HL-60/S4 treated with phorbol 12-myristate 13-acetate at 8.2 ng/mL for 4 days and 3 days (cell line): ENCODE data around the gene DDX1.

Experiments
- in situ Hi-C: fragments of 300-500 bp; cut with MboI; formaldehyde crosslinking; loops from 2 replicates; pipeline ENCODE4 v1.15.0; 2022; ENCODE audit warnings: low sequenced_read_pairs

Gene DDX1

GRCh38 chr2:15643791-15644585 is 52.3 kb downstream of the DDX1 start:
- in situ Hi-C loops = no loop called here

DNA sequence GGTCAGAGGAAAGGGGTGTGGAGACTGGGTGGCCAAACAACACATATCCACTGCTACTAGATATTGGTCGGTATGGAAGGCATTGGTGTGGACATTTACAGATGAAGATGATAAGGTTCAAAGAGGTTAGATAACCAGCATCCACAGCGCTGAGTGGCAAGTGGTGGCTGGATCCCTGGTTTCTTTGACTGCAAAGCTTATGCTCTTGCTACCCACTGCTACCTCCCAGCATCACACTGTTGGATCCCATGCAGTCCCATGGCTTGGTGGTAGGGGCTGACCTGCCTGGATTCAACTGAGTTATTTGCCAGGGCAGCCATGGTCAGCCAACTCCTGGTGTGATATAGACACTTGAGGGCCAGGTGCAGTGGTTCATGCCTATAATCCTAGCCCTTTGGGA is 53.6 kb downstream of the DDX1 start:
- in situ Hi-C loops = no loop called here

DNA sequence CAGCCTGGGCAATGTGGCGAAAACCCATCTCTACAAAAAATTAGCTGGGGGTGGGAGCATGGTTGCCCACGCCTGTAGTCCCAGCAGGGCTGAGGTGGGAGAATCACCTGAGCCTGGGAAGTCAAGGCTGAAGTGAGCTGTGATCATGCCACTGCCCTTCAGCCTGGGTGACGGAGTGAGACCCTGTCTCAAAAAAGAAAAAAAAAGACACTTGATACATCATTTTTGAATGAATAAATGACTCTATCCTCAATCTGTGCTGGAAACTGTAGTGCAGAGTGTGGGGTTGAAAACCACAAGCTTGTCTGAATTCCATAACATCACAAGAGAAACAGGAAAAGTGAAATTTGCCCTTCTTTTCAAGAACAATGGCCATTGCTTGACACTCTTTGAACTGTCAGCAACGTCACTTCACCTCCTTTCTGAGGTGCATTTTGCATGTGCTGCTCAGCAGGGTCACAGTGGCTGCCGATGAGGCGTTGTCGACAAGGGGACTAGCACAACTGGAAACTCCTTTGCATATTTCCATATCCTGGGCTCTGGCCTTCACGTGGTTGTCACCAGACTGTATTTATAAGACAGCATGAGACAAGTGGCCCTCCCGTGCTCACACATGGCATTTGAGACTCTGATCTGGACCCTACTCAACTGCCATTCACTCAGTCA is 54.2 kb downstream of the DDX1 start:
- in situ Hi-C loops = no loop called here

DNA sequence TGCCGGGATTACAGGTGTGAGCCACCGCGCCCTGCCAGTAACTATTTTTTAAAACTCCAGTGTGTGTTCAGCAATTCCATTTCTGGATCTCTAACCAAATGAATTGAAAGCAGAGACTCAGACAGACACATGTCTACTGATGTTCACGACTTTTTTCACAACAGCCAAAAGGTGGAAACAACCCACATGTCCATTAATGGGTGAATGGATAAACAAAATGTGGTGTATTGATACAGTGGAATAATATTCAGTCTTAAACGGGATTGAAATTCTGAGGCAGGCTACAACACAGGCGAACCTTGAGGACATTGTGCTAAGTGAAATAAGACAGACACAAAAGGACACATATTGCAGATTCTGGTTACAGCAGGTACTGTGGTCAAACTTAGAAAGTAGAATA is 55.0 kb downstream of the DDX1 start:
- in situ Hi-C loops = no loop called here

DNA sequence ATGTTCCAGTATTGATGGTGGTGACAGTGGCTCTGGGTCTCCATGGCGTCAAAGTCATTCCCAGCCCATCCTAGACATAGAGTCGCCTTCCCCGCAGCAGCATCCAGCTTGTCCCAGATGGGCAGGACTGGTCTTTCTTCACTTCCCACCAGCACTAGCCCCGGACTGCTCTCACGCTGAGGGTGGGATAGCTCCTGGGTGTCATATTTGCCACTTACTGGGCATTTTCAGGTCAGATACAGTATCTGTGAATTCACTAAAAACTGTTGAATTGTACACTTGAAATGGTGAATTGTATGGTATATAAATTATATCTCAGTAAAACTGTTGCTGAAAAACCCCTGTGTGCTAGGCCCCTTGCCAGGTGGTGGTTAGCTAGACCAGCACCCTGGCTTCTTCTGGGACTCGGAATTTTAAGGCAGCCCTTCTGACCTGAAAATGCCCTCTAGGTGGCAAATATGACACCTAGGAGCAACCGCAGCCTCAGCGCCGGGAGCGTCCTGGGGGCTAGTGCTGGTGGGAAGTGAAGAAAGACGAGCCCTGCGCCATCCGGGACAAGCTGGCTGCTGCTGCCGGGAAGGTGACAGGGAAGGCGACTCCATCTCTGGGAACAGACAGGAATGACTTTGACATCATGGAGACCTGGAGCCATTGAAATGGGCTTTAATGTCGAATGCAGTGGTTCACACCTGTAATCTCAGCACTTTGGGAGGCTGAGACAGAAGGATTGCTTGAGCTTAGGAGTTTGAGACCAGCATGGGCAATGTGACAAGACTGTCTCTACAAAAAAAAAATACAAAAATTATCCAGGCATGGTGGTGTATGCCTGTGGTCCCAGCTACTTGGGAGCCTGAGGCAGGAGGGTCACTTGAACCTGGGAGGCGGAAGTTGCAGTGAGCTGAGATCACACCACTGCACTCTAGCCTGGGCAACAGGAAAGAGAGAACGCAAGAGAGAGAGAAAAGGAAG is 56.2 kb downstream of the DDX1 start:
- in situ Hi-C loops = no loop called here

DNA sequence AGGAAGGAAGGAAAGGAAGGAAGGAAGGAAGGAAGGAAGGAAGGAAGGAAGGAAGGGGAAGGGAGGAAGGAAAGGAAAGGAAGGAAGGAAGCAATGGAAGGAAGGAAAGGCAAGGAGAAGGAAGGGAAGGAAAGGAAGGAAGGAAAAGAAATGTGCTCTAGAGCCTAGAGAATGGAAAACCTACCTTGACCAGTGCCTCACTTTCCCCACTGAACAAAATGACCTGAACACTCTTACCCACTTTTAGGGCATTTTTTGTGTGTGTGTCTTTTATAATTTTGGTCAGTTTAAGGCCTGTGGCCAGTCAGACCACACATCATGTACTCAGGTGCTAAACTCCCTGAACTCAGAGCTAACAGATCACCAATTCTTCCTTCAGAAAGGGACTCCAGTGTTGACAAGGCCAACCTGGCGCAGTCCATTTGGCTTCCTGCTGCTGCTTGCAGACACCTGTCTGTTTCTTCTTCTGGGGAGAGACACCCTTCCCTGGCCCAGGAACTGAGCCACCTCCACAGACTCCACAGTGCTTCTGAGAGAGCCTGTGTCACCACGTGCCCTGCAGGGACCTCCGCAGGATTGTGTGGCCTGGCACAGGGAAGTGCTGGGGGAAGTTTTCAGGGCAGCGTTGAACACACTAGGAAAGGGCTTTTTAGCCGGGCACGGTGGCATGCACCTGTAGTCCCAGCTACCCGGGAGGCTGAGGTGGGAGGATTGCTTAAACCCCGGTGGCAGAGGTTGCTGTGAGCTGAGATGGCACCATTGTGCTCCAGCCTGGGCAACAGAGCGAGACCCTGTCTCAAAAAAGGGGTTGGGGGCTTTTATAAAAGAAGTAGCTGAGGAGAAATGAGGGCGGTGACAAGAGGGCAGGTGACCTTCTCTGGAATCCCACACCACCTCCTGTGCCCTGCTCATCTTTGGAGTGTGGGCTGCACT is 57.2 kb downstream of the DDX1 start:
- in situ Hi-C loops = no loop called here

DNA sequence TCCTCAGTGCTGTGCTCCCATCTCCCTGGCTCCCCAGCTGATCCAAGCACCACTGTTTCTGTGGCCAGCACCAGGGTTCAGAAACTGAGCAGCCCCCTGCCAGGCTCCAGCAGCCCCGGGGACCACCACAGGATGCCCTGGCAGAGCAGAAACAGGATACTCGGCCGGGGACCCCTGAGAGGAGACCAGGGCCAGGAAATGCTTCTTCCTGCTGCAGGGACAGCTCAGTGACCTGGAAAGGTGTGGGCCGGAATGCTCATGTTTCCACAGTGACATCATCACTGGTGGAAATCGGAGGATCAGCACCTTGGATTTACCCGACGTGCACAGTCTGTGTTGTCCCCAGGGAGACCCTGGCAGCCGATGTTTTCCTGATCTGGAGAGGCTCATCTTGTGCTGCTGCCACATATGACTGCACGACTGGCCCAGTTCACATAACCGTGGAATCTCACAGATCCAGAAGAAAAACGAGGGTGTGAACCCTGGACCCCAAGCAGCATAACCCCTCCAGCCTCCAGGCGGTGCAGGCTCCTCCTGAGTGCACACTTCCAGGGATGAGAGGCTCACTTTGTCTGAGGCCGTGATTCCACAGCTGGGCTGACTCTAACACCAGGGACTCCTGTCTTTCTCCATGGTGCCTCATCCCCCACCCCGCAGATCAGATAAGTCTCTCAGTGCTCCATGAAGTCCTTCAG is 58.0 kb downstream of the DDX1 start:
- in situ Hi-C loops = no loop called here

- in situ Hi-C loops = no loop called here
Measured at GRCh38 chr2:15650616-15651366, 59.1 kb downstream of the DDX1 start.

GRCh38 chr2:15651367-15651727 is 59.7 kb downstream of the DDX1 start:
- in situ Hi-C loops = no loop called here

- in situ Hi-C loops = no loop called here
Measured at GRCh38 chr2:15652252-15652651, 60.6 kb downstream of the DDX1 start.

GRCh38 chr2:15652801-15653200 is 61.1 kb downstream of the DDX1 start:
- in situ Hi-C loops = no loop called here

DNA sequence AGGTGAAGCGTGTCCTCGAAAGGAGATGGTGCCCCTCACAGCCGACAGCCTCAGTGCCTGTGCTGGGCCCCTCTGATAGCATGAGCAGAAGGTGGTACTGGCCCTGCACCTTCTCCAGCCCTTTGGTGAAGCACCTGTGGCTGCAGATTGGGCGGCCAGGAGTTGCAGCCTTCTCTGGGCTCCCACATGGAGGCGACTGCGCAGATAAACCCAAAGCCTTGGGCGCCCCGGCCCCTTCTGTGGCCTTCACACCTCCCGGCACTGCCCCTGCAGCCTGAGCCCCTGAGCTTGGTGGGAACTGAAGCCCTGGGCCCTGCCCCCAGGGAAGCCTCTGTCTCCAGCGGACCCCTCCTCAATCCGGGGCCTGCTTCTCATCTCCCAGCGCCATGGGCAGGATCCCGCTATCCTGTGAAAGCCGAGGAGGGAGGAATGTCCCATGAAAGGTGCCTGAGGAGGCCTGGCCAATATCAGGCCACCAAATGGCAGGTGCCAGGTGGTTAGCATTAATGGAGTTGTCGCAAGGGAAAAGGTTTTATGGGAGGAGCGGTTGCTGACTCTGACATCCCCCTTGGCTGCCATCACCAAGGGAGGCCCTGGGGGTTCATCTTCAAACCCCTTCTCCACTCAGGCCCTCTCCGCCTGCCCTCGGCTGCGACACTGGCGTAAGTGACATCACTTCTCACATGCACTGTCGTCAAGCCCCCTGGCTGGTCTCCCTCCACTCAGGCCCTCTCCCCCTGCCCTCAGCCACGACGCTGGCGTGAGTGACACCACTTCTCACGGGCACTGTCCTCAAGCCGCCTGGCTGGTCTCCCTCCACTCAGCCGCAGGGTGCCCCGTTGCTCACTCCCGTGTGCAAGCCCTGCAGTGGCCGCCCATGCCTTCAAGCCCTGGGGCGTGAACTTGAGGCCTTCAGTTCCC is 62.4 kb downstream of the DDX1 start:
- in situ Hi-C loops = no loop called here

GRCh38 chr2:15654727-15655073 is 63.0 kb downstream of the DDX1 start:
- in situ Hi-C loops = no loop called here

GRCh38 chr2:15655123-15655887 is 63.6 kb downstream of the DDX1 start:
- in situ Hi-C loops = no loop called here

- in situ Hi-C loops = no loop called here
Measured at GRCh38 chr2:15656090-15656489, 64.4 kb downstream of the DDX1 start.

DNA sequence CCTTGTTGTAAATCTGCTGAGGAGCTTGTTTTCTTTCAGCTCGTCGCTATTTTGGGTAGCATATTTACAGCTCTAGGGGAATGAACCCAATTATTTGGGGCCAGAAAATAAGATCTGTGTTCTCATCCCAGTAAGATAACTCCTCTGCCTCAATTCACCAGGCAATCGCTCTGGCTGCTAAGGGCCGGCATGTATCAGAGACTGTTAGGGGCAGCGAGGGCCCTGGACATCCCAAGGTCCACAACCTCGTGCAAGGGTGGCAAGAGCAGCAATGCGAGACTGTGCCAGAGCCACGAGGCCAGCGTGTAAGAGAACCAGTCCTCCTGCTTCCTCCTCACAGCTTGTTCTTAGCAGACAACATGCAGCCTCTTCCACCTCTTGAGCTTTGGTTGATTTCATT is 66.1 kb downstream of the DDX1 start:
- in situ Hi-C loops = no loop called here

DNA sequence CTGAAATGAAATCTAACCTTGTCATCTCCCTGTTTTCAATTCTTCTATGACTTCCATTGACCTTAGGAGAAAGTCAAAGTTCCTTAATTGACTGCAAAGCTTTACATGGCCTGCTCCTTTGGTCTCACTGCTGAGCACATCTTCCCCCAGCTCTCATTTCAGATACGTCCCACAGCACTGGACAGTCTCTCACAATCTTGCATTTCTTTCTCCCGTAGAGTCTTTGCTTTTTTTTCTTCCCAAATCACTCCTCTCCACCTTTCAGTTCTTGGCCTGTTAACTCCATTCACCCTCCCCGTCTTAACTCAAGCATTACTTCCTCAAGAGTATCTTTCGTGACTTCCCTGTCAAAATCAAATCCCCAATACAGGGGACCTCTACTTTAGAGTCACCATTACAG is 67.2 kb downstream of the DDX1 start:
- in situ Hi-C loops = no loop called here
